Measurements from ENCODE around the gene GRXCR2. TPM values are rescaled to one million over a fixed set of nuclear protein-coding genes. Genes with fewer than 3 reads are reported as not detected.

Gene GRXCR2
- polyA plus RNA-seq, 1 donor (not counting 4 experiments of a cell fraction or from before 2014, with no cell fraction given): 0.03 TPM

DNA sequence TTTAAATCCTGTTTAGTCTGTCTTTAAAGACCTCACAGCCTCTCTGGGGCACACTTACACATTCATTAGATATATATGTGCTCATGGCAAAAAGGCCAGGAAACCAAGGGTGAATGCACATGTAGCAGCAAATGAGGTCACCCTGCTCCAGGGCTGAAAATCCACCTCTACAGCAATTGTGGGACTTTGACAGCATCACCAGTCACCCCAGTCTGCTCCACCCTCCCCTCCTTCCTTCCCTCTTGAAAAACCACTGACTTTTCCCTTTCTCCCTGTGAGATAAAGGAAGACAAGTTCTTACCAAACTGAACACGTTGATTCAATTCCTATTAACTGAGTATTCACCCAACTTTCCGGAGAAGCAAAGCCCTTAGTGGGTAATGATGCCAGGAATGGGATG lies 48.4 kb upstream of the GRXCR2 start:
- Histone ChIP-seq H3K4me2 (ENCODE audit: control insufficient read depth, extremely low read depth, insufficient read depth, low read depth, low read length) (peak overlapping the region; percentile 58), H3K4me3 (ENCODE audit: control insufficient read depth in 2 of 3, extremely low read depth in 1 of 3, insufficient read depth in 2 of 3, low read depth in 1 of 3, low read length in 3 of 3) (no peak overlapping the region), H3K27me3 (ENCODE audit: control insufficient read depth, extremely low read depth, insufficient read depth, low read length) (no peaks in the 10 kb centered on the region), H2AFZ (ENCODE audit: control insufficient read depth, low read length) (no peak overlapping the region), H3K27ac (ENCODE audit: control insufficient read depth, insufficient read depth, low read length) (peak overlapping the region; percentile 90), H4K20me1 (ENCODE audit: control insufficient read depth, extremely low read depth, insufficient read depth, low read length) (no peaks in the 10 kb centered on the region), H3K9me1 (ENCODE audit: control insufficient read depth, extremely low read depth, insufficient read depth, low read length) (no peaks in the 10 kb centered on the region), H3K9ac (ENCODE audit: control insufficient read depth, extremely low read depth, insufficient read depth, low read length) (peak overlapping the region; percentile 56), H3K4me1 (ENCODE audit: control insufficient read depth, extremely low read depth, insufficient read depth, low read length) (peaks cover 50% of the 10 kb centered on the region), H3K36me3 (ENCODE audit: control insufficient read depth in 2 of 2, extremely low read depth in 1 of 2, insufficient read depth in 2 of 2, low read length in 2 of 2) (no peaks in the 10 kb centered on the region), H3K9me3 (ENCODE audit: control insufficient read depth, low read depth, low read length) (no peaks in the 10 kb centered on the region), H3K79me2 (ENCODE audit: control insufficient read depth, insufficient read depth, low read length) (no peaks in the 10 kb centered on the region)
- dilution Hi-C loops (cut with MboI; ENCODE audit: extremely low pct_ligation_motif_present, low sequenced_read_pairs): no loop called here
- TF ChIP-seq, protein P1, sequence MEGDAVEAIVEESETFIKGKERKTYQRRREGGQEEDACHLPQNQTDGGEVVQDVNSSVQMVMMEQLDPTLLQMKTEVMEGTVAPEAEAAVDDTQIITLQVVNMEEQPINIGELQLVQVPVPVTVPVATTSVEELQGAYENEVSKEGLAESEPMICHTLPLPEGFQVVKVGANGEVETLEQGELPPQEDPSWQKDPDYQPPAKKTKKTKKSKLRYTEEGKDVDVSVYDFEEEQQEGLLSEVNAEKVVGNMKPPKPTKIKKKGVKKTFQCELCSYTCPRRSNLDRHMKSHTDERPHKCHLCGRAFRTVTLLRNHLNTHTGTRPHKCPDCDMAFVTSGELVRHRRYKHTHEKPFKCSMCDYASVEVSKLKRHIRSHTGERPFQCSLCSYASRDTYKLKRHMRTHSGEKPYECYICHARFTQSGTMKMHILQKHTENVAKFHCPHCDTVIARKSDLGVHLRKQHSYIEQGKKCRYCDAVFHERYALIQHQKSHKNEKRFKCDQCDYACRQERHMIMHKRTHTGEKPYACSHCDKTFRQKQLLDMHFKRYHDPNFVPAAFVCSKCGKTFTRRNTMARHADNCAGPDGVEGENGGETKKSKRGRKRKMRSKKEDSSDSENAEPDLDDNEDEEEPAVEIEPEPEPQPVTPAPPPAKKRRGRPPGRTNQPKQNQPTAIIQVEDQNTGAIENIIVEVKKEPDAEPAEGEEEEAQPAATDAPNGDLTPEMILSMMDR (optimal IDR thresholded peaks at IDR 0.05 in 1 of 3, IDR thresholded peaks at IDR 0.05 in 1 of 3, conservative IDR thresholded peaks at IDR 0.05 in 1 of 3; ENCODE audit: extremely low read depth in 1 of 3, insufficient read depth in 2 of 3, low read length in 3 of 3): no peak
- no peak for TF ChIP-seq EZH2 (IDR thresholded peaks at IDR 0.05; ENCODE audit: low read length)
- peak; percentile 85 for DNase-seq (ENCODE audit: low read depth, low spot score)
- peak; percentile 100 for FAIRE-seq

DNA sequence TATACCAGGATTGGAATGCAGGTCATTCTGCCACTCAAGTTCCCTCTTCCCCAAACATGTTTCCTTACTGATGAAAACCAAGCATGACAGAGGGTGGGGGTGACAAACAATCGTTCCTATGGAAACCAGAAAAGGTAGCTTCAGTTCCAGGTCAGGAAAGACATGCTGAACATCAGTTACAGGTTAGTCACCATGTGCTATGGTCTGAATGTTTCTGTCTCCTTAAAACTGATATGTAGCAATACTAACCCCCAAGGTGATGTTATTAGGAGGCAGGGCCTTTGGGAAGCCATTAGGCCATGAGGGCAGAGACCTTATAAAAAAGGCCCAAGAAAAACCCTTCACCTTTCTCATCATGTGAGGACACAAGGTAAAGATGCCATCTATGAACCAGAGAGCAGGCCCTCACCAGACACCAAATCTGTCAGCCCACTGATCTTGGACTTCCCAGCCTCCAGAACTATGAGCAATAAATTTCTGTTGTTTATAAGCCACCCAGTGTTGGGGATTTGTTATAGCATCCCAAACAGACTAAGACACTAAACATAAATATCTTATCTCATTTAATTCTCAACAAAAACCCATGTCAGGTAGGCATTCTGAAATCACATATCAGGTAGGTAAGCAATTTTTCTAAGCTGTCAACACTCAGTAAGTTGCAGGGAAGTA lies 47.9 kb upstream of the GRXCR2 start:
- FAIRE-seq: no peak
- H3K27ac ChIP-seq (ENCODE audit: control insufficient read depth, insufficient read depth, low read length): peak overlapping the region; percentile 90

More for the DNA sequence above, 47.9 kb upstream of the GRXCR2 start:
- Histone ChIP-seq H3K4me1 (ENCODE audit: control insufficient read depth, extremely low read depth, insufficient read depth, low read length) (peaks cover 47% of the 10 kb centered on the region), H3K9me1 (ENCODE audit: control insufficient read depth, extremely low read depth, insufficient read depth, low read length) (no peaks in the 10 kb centered on the region), H3K27me3 (ENCODE audit: control insufficient read depth, extremely low read depth, insufficient read depth, low read length) (no peaks in the 10 kb centered on the region), H3K79me2 (ENCODE audit: control insufficient read depth, insufficient read depth, low read length) (no peaks in the 10 kb centered on the region), H3K9me3 (ENCODE audit: control insufficient read depth, low read depth, low read length) (no peaks in the 10 kb centered on the region), H2AFZ (ENCODE audit: control insufficient read depth, low read length) (no peak overlapping the region), H3K9ac (ENCODE audit: control insufficient read depth, extremely low read depth, insufficient read depth, low read length) (peak overlapping the region; percentile 48), H3K4me3 (ENCODE audit: control insufficient read depth in 2 of 3, extremely low read depth in 1 of 3, insufficient read depth in 2 of 3, low read depth in 1 of 3, low read length in 3 of 3) (no peak overlapping the region), H3K36me3 (ENCODE audit: control insufficient read depth in 2 of 2, extremely low read depth in 1 of 2, insufficient read depth in 2 of 2, low read length in 2 of 2) (no peaks in the 10 kb centered on the region), H3K4me2 (ENCODE audit: control insufficient read depth, extremely low read depth, insufficient read depth, low read depth, low read length) (peak overlapping the region; percentile 58), H4K20me1 (ENCODE audit: control insufficient read depth, extremely low read depth, insufficient read depth, low read length) (no peaks in the 10 kb centered on the region)
- dilution Hi-C loops (cut with MboI; ENCODE audit: extremely low pct_ligation_motif_present, low sequenced_read_pairs): no loop called here
- no peak for DNase-seq (ENCODE audit: low read depth, low spot score)
- TF ChIP-seq EZH2 (IDR thresholded peaks at IDR 0.05; ENCODE audit: low read length): no peak
- TF ChIP-seq, protein P1 (optimal IDR thresholded peaks at IDR 0.05 in 1 of 3, IDR thresholded peaks at IDR 0.05 in 1 of 3, conservative IDR thresholded peaks at IDR 0.05 in 1 of 3; ENCODE audit: extremely low read depth in 1 of 3, insufficient read depth in 2 of 3, low read length in 3 of 3): peak in 2 of 3 experiments; percentile 24 to 29
